ENCODE measurements around the gene SCN2B.

- TF ChIP-seq POLR2AphosphoS5 (IDR thresholded peaks at IDR 0.05; ENCODE audit: low read depth): no peak
- TF ChIP-seq, protein P1, sequence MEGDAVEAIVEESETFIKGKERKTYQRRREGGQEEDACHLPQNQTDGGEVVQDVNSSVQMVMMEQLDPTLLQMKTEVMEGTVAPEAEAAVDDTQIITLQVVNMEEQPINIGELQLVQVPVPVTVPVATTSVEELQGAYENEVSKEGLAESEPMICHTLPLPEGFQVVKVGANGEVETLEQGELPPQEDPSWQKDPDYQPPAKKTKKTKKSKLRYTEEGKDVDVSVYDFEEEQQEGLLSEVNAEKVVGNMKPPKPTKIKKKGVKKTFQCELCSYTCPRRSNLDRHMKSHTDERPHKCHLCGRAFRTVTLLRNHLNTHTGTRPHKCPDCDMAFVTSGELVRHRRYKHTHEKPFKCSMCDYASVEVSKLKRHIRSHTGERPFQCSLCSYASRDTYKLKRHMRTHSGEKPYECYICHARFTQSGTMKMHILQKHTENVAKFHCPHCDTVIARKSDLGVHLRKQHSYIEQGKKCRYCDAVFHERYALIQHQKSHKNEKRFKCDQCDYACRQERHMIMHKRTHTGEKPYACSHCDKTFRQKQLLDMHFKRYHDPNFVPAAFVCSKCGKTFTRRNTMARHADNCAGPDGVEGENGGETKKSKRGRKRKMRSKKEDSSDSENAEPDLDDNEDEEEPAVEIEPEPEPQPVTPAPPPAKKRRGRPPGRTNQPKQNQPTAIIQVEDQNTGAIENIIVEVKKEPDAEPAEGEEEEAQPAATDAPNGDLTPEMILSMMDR (IDR thresholded peaks at IDR 0.05; ENCODE audit: insufficient read depth, low read length): no peak
These were observed 17.6 kb upstream of the SCN2B start for GRCh38 chr11:118193910-118194566.
